ENCODE data around the gene RPAP2. TPM values are rescaled to one million over a fixed set of nuclear protein-coding genes. Genes with fewer than 3 reads are reported as not detected.
A peak's percentile ranks its signal among the peaks of the same experiment; 100 is the strongest.

RPAP2 gene
- total RNA-seq, 2 donors from 2014 or later = 16.7 to 23.5 TPM

DNA sequence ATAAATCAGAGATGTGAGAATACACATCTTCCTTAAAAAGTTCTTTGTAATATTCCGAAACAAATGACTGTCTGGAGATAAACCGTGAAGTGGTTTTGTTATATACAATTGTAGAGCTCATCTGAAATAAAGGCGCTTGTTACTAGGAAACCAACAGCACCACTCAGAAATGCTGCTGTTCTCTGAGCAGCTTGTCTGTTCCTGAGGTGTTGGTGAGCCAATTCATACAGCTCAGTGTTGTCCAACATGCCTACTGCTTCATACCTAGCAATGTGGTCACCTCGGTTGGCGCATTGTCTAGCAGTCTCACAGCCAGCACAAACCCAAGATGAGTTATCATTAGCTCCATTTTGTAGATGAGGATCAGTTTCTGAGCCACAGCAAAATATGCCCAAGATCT is 143.5 kb downstream of the RPAP2 start:
- intact Hi-C loops (cut with DNase I) = no loop called here
- peak overlapping the region; percentile 20 for H3K4me3 ChIP-seq
- no peak for TF ChIP-seq CTCF (IDR thresholded peaks at IDR 0.05)
- no peak overlapping the region for H3K27ac ChIP-seq
- no peaks in the 10 kb centered on the region for H3K36me3 ChIP-seq
- H3K9ac ChIP-seq (ENCODE audit: low read depth in 2 of 2, low read length in 2 of 2) = no peak overlapping the region
- H3K27me3 ChIP-seq = no peaks in the 10 kb centered on the region
- no peaks in the 10 kb centered on the region for H3K9me3 ChIP-seq
- no peaks in the 10 kb centered on the region for H3K4me1 ChIP-seq
- DNase-seq = no peak

- H3K36me3 ChIP-seq = no peaks in the 10 kb centered on the region
- no peak for TF ChIP-seq CTCF (IDR thresholded peaks at IDR 0.05)
- no peak overlapping the region for H3K27ac ChIP-seq
- H3K4me1 ChIP-seq = no peaks in the 10 kb centered on the region
- no peaks in the 10 kb centered on the region for H3K9me3 ChIP-seq
- H3K9ac ChIP-seq (ENCODE audit: low read depth in 2 of 2, low read length in 2 of 2) = no peak overlapping the region
- DNase-seq = no peak
- intact Hi-C loops (cut with DNase I) = no loop called here
- H3K4me3 ChIP-seq = no peak overlapping the region
- no peaks in the 10 kb centered on the region for H3K27me3 ChIP-seq
Observed at GRCh38 chr1:92443893-92444292, 145.0 kb downstream of the RPAP2 start.

DNA sequence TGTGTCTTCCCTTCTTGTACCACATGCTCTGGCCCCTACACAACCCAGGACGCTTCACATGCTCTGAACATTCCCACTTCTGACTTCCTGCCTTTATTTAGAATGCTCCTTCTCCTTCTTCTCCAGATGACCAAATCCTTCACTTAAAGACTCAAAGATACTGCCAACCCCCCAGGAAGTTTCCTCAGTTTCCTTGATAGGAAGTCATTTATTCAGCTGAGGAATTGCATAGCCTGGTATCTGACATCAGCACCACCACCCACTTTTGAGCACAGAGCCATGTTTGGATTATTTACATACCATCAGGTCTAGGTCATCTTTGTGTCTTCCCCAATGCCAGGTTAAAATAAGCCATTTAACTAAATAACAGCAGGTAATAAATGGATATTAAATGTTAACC is 145.5 kb downstream of the RPAP2 start:
- H3K4me3 ChIP-seq = no peak overlapping the region
- no peak overlapping the region for H3K27ac ChIP-seq
- intact Hi-C loops (cut with DNase I) = no loop called here
- TF ChIP-seq CTCF (IDR thresholded peaks at IDR 0.05) = no peak
- H3K27me3 ChIP-seq = no peaks in the 10 kb centered on the region
- no peaks in the 10 kb centered on the region for H3K4me1 ChIP-seq
- H3K36me3 ChIP-seq = no peaks in the 10 kb centered on the region
- no peak for DNase-seq
- no peak overlapping the region for H3K9ac ChIP-seq (ENCODE audit: low read depth in 2 of 2, low read length in 2 of 2)
- no peaks in the 10 kb centered on the region for H3K9me3 ChIP-seq

GRCh38 chr1:92445865-92446264 is 147.0 kb downstream of the RPAP2 start:
- no peak overlapping the region for H3K27ac ChIP-seq
- no peak for TF ChIP-seq CTCF (IDR thresholded peaks at IDR 0.05)
- no peak overlapping the region for H3K4me3 ChIP-seq
- H3K9ac ChIP-seq (ENCODE audit: low read depth in 2 of 2, low read length in 2 of 2) = no peak overlapping the region
- intact Hi-C loops (cut with DNase I) = no loop called here
- DNase-seq = no peak
- H3K9me3 ChIP-seq = no peaks in the 10 kb centered on the region
- no peaks in the 10 kb centered on the region for H3K4me1 ChIP-seq
- no peaks in the 10 kb centered on the region for H3K36me3 ChIP-seq
- H3K27me3 ChIP-seq = no peaks in the 10 kb centered on the region

DNA sequence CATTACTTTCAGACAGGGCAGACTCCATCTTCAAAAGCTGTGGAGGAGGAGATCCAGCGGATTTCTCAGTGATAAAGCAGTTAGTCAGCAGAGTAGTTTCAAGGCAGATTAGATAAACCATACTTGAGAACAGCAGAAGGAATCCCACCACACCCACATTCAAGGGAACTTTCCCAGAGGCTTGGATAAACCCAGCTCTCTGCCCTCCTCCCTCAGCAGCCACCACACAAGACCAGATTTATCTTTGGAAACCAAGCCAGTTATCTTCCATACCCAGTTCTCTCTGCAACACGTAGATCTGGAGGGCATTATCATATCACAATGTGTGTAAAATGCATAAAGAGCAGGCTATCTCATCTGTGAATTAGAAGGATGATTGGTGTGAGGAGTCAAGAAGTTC is 147.7 kb downstream of the RPAP2 start:
- H3K4me3 ChIP-seq = no peak overlapping the region
- intact Hi-C loops (cut with DNase I) = no loop called here
- H3K27ac ChIP-seq = no peak overlapping the region
- no peaks in the 10 kb centered on the region for H3K9me3 ChIP-seq
- DNase-seq = no peak
- no peak for TF ChIP-seq CTCF (IDR thresholded peaks at IDR 0.05)
- no peak overlapping the region for H3K9ac ChIP-seq (ENCODE audit: low read depth in 2 of 2, low read length in 2 of 2)
- no peaks in the 10 kb centered on the region for H3K4me1 ChIP-seq
- no peaks in the 10 kb centered on the region for H3K36me3 ChIP-seq
- H3K27me3 ChIP-seq = no peaks in the 10 kb centered on the region
